ENCODE results near the gene HSPBP1.
A peak's percentile ranks its signal among the peaks of the same experiment; 100 is the strongest.
"Not testable (repeated sequence)": the region's sequence is repeated elsewhere in the genome, so short reads cannot be mapped to it uniquely, and the experiment has no call there.

HSPBP1 gene, protein sequence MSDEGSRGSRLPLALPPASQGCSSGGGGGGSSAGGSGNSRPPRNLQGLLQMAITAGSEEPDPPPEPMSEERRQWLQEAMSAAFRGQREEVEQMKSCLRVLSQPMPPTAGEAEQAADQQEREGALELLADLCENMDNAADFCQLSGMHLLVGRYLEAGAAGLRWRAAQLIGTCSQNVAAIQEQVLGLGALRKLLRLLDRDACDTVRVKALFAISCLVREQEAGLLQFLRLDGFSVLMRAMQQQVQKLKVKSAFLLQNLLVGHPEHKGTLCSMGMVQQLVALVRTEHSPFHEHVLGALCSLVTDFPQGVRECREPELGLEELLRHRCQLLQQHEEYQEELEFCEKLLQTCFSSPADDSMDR

GRCh38 chr19:55279770-55280643 lies at the start of gene HSPBP1:
HSPBP1 (minus strand) TSS chr19:55280110; CDS start chr19:55279608, 502 bp downstream.
- DNase-seq (ENCODE audit: low spot score) = peak; percentile 95

- DNase-seq (ENCODE audit: low spot score) = not testable (repeated sequence)
Observed at GRCh38 chr19:55328774-55329318, 48.9 kb upstream of the HSPBP1 start.

- DNase-seq (ENCODE audit: low spot score) = no peak
Observed at GRCh38 chr19:55325172-55325571, 45.3 kb upstream of the HSPBP1 start, which contains the start of gene TMEM150B. TMEM150B (minus strand) TSS chr19:55325341; CDS start chr19:55321036, 4,305 bp downstream.

GRCh38 chr19:55324662-55325061 lies 44.8 kb upstream of the HSPBP1 start:
- DNase-seq (ENCODE audit: low spot score) = no peak

DNA sequence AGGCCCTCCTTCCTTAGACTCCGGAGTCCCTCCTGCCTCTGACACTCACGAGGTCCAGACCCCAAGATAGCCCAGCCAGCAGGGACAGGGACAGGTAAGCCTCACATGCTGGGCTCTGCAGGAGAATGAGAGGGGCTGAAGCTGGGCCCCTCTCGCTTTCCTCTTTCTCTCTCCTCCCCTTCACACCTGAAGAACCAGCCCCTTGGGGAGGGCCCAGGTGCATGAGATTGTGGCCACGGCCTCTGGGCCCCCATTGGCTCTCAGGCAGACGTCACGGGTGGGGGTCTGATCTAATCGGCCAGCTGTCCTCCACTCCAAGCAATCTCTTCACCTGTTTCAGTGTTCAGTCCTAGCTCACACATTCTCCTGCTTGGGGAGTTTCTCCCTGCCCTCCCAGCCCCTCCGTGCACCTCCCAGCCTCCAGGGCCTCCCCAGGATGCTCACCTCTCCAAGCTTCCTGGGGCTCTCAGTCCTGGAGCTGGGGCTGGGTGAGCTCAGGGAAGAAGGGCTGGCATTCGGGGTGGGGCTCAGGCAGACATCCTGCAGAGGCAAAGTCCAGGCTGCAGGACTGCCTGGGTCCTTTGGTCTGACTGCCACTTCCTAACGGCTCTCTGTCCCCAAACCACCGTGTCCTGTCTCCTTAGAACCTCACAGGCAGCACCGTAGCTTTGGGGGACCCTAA lies 42.4 kb upstream of the HSPBP1 start:
- DNase-seq (ENCODE audit: low spot score) = no peak

DNA sequence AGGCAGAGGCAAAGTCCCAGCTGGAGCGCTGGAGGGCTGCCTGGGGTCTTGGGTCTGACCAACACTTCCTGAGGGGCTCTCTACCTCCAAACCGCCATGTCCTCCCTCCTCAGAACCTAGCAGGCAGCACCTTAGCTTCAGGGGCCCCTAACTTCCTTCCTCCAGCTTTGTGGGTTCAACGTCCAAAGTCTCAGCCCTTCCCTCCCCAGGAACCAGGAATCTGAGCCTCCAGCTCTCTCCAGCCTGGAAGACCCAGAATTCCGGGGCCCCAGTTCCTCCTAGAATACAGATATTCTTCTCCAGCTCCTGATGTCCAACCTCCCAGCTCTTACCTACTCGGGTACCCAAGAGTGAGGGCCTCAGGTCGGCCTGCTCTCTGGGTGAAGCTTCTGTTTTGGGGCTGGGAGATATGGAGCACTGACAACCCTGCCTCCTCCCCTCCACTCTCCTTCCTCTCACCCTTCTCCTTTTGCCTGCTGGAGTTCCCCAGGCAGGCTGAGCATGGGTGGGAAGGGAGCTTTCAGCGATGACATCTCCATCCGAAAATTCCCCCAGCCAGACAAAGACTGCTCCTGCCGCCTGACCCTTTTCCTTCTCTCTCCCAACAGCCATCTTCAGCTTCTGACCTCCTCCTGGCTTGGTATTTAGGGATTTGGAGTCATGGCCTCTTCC lies 41.7 kb upstream of the HSPBP1 start:
- no peak for DNase-seq (ENCODE audit: low spot score)

- no peak for DNase-seq (ENCODE audit: low spot score)
Observed at GRCh38 chr19:55320844-55321419, 41.0 kb upstream of the HSPBP1 start.

DNA sequence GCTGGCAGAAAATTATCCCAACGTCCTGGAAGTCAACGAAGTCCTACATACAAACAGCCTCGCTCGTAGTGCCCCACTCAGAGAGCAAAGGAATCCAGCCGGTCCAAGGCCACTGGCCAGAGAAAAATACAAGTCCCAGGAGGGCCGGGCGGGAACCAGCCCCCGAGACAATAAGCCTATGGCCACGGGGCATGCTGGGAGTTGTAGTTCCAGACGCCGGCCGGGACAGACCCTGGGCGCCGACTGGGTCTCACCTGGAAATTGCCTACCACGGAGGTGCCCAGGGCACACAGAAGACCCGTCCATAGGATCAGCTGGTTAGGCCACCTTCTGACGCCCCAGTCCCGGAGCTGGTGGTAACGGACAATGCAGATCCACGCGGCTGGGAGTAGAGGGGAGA lies 39.9 kb upstream of the HSPBP1 start:
- DNase-seq (ENCODE audit: low spot score) = peak; percentile 80

DNA sequence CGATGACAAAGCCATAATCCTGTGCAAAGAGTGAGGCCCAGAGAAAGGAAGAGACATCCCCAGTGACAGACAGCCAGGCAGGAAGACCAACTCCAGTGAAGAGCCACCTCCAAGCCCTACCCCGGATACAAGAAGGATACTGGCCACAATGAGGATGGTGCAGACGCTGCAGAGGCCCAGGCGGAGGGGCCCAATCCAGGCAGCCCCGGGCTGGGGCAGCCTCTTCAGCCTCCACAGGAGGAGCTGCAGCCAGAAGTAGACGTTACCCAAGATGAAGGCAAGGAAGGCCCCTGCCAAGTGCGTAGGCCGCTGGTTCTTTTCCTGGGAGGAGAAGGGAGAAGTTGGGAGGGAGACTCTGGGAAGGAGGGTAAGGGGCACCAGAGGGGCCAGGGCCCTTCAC lies 36.7 kb upstream of the HSPBP1 start:
- DNase-seq (ENCODE audit: low spot score) = no peak

GRCh38 chr19:55315956-55316525 lies 36.1 kb upstream of the HSPBP1 start:
- no peak for DNase-seq (ENCODE audit: low spot score)

- no peak for DNase-seq (ENCODE audit: low spot score)
Observed at GRCh38 chr19:55314396-55314795, 34.5 kb upstream of the HSPBP1 start.

- peak; percentile 34 for DNase-seq (ENCODE audit: low spot score)
Observed at GRCh38 chr19:55312621-55313512, 33.0 kb upstream of the HSPBP1 start.

DNA sequence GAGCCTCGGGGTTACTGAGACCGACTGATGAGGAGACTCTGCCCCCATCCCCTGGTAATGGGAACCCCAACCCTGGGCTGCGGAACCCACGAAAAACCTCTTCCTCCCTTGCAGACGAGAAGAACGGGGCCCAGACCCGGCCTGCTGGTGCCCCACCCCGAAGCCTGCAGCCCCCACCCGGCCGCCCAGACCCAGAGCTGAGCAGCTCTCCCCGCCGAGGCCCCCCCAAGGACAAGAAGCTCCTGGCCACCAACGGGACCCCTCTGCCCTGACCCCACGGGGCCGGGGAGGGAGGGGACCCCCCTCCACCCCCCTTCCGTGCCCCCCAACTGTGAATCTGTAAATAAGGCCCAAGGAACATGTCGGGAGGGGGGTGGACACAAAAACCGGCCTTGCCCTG lies 31.9 kb upstream of the HSPBP1 start:
- DNase-seq (ENCODE audit: low spot score) = no peak

DNA sequence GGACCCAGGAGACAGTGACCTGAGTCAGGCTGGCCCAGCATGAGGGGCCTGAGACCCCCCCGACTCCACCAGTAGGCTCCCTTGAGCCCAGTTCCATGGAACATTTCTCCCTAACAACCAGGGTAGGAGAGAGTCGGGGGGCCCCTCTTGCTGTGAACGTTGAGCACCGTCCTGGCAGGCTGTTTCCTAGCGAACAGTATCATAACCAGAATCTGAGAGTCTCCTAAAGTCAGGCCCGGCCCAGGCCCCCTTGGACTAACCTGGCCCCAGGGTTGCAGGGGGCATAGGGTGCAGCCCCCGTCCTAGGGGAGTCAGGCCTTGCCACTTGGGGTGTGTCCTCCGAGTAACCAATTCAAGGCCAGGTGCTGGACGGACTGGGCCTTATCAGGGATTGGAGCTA lies 31.5 kb upstream of the HSPBP1 start:
- DNase-seq (ENCODE audit: low spot score) = no peak

DNA sequence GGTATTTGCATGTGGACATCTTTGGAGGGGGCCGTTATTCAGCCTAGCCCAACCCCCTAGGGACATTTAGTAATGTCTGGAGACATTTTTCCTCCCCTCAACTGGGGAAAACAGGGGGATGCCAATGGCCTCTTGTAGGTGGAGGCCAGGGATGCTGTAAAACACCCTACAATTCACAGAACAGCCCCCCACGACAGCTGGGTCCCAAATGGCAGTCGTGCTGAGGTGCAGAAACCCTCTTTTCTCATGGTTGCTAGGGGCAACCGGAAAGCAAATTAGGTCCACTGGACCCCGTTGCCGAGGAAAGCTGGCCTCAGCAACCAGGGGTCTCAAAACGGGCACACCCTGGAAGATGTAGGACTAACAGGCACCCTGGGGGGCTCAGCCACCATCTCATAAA lies 30.6 kb upstream of the HSPBP1 start:
- DNase-seq (ENCODE audit: low spot score) = no peak

DNA sequence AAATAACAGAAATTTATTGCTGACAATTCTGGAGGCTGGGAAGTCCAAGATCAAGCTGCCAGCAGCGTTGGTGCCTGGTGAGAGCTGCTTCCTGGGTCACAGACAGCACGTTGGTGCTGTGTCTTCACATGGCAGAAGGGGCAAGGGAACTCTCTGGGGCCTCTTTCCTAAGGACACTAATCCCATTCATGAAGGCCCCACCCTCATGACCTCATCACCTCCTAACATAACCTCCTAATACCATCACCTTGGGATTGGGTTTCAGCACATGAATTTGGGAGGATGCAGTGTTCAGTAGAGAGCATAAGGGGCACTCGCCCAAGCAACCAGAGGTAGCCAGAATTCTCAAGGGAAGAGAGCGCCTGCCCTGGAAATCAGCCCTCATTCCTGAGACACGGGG lies 29.5 kb upstream of the HSPBP1 start:
- no peak for DNase-seq (ENCODE audit: low spot score)

DNA sequence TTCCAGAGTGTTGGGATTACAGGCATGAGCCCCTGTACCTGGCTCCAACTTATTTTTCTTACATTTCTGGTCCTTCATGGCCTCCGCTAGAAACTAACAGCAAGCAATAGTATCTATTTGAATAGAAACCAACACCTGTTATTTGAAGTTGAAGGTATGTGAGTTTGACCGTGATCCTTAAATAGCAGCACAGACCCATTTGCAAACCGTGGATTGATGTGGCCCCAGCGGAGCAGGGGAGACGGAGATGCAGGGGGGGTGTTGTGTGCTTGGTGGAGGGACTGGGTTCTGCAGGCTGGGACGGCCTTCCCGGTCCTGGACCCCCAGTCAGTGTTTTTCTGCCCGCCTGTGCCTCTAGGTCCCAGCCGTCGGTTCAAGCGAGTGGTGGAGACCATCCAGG lies 28.4 kb upstream of the HSPBP1 start:
- DNase-seq (ENCODE audit: low spot score) = no peak

DNA sequence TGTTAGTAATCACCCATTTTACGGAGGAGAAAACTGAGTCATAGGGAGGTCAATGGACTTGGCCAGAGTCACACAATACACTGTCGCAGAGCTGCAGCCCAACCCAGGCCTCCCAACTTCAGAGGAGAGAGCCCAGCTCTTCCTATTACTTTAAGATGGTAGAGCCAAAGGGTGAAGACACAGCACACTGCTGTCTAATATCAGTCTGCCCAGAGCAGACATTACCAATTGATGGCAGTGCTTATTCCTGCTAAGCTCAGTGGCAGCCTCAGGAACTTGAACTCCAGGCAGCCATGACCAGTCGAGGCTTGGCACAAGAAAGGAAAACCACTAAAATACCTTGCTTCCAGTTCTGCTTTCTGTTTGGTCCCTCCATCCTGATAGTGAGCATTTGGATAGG lies 26.8 kb upstream of the HSPBP1 start:
- DNase-seq (ENCODE audit: low spot score) = no peak

GRCh38 chr19:55305983-55306562 lies 26.2 kb upstream of the HSPBP1 start:
- no peak for DNase-seq (ENCODE audit: low spot score)

GRCh38 chr19:55305491-55305890 lies 25.6 kb upstream of the HSPBP1 start:
- DNase-seq (ENCODE audit: low spot score) = peak; percentile 81

Measured in D341Med (cell line).